ENCODE measurements around the gene SPEM1. TPM values are rescaled to one million over a fixed set of nuclear protein-coding genes. Genes with fewer than 3 reads are reported as not detected.
A peak's percentile ranks its signal among the peaks of the same experiment; 100 is the strongest.

Gene SPEM1
- total and polyA plus RNA-seq, 10 of the 15 experiments (the other 5 are each of a cell fraction or from before 2014, with no cell fraction given), result not detected

GRCh38 chr17:7440834-7441195, 20.7 kb downstream of the SPEM1 start (continued):
- TF ChIP-seq CTCF (IDR thresholded peaks at IDR 0.05 in 2 of 3, conservative IDR thresholded peaks at IDR 0.05 in 1 of 3; ENCODE audit: control insufficient read depth in 2 of 3, extremely low read depth in 1 of 3, insufficient read depth in 1 of 3, low read depth in 3 of 3, low read length in 3 of 3) (peak in 2 of 3 experiments; percentile 13 to 14; a peak in 2 of 6 replicates), E2F8 (IDR thresholded peaks at IDR 0.05; ENCODE audit: low read depth, partially characterized antibody) (no peak), CBX3 (IDR thresholded peaks at IDR 0.05; ENCODE audit: borderline replicate concordance, low read depth) (no peak), ZNF24 (IDR thresholded peaks at IDR 0.05) (no peak), TAF1 (IDR thresholded peaks at IDR 0.05; ENCODE audit: borderline replicate concordance, low read depth, low read length) (no peak), RBBP5 (conservative IDR thresholded peaks at IDR 0.05) (no peak), E4F1 (IDR thresholded peaks at IDR 0.05; ENCODE audit: borderline replicate concordance, partially characterized antibody) (no peak), YBX1 (IDR thresholded peaks at IDR 0.05) (no peak), NKRF (conservative IDR thresholded peaks at IDR 0.05) (no peak), EZH2 (IDR thresholded peaks at IDR 0.05; ENCODE audit: borderline replicate concordance, control insufficient read depth, low read depth, low read length) (no peak), STAT1 (conservative IDR thresholded peaks at IDR 0.05) (no peak), ZNF217 (IDR thresholded peaks at IDR 0.05) (no peak), MLLT1 (IDR thresholded peaks at IDR 0.05) (no peak), NR2F1 (conservative IDR thresholded peaks at IDR 0.05) (0 out of 2 replicates have a peak, but pooled peaks have one; percentile 9), ASH2L (IDR thresholded peaks at IDR 0.05; ENCODE audit: borderline replicate concordance, low read depth) (no peak), USF1 (IDR thresholded peaks at IDR 0.05; ENCODE audit: borderline replicate concordance, extremely low read length, insufficient read depth, low read depth, low read length) (no peak), KAT2A (conservative IDR thresholded peaks at IDR 0.05; ENCODE audit: control insufficient read depth, low read depth, low read length) (no peak), NR2C2 (IDR thresholded peaks at IDR 0.05; ENCODE audit: borderline replicate concordance, control insufficient read depth, insufficient read length, low read depth) (no peak)

Data from GM12878 (cell line).